ENCODE results near the gene COLGALT1.

DNA sequence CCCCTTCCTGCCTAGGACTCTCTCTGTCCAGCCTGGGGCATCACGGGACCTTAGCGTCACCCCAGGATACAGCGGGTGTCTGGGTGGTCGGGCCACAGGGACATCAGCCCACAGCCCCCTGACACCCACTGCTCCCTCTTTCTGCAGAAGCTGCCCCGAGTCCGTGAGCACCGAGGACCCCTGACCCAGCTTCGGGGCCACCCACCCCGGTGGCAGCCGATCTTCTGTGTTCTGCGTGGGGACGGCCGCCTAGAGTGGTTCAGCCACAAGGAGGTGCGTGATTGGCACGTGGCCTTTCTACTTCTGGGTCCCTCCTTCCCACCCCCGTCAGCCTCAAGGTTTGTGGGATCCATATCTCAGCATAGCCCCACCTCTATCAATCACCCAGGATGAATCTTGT, 23.3 kb upstream of the COLGALT1 start:
- TF ChIP-seq GATA2 (IDR thresholded peaks at IDR 0.05; ENCODE audit: low read depth, low read length), result no peak
- no peak for TF ChIP-seq GATA3 (IDR thresholded peaks at IDR 0.05; ENCODE audit: low read depth, low read length)
